HepG2 (cell line): ENCODE measurements around the gene CPPED1. TPM values are rescaled to one million over a fixed set of nuclear protein-coding genes. Genes with fewer than 3 reads are reported as not detected.

Experiments
- CBFB ChIP-seq: sonication (generic); formaldehyde crosslinking; IDR thresholded peaks from 2 replicates; pipeline ENCODE4 v1.4.0; 2020; ENCODE audit warnings: missing genetic modification reagents
- CENPT ChIP-seq: sonication (generic); formaldehyde crosslinking; IDR thresholded peaks from 2 replicates; pipeline ENCODE4 v1.8.0; 2022; ENCODE audit warnings: low read depth, mild to moderate bottlenecking, moderate library complexity, missing genetic modification reagents
- EP300 ChIP-seq, 3 experiments: sonication (generic) in 1 of 3; formaldehyde crosslinking in 1 of 3; IDR thresholded peaks; 2 replicates each; pipeline versions ENCODE4 v1.5.1 to v1.6.1; 2011 to 2020; ENCODE audit warnings: low read depth in 2 of 3, low read length in 2 of 3, borderline replicate concordance in 1 of 3, improper control_type of control experiment in 1 of 3, mild to moderate bottlenecking in 1 of 3, missing genetic modification reagents in 1 of 3, moderate library complexity in 1 of 3
- GABPB1 ChIP-seq: IDR thresholded peaks from 2 replicates; pipeline ENCODE4 v1.6.1; 2016; ENCODE audit warnings: mild to moderate bottlenecking, missing genetic modification reagents, moderate library complexity, missing compliant biosample characterization
- GATAD1 ChIP-seq: IDR thresholded peaks from 2 replicates; pipeline ENCODE4 v1.6.1; 2016; ENCODE audit warnings: missing genetic modification reagents, missing compliant biosample characterization
- HMG20B ChIP-seq: conservative IDR thresholded peaks from 2 replicates; pipeline ENCODE4 v1.6.1; 2016; ENCODE audit warnings: missing genetic modification reagents, missing compliant biosample characterization
- KMT2B ChIP-seq: IDR thresholded peaks from 2 replicates; pipeline ENCODE4 v1.6.1; 2016; ENCODE audit warnings: missing genetic modification reagents, missing compliant biosample characterization
- NFE2 ChIP-seq: sonication (generic); formaldehyde crosslinking; IDR thresholded peaks from 2 replicates; pipeline ENCODE4 v1.4.0; 2020; ENCODE audit warnings: missing genetic modification reagents
- NFYB ChIP-seq: sonication (generic); formaldehyde crosslinking; IDR thresholded peaks from 2 replicates; pipeline ENCODE4 v1.4.0; 2020; ENCODE audit warnings: missing genetic modification reagents
- NKX3-1 ChIP-seq: sonication (generic); formaldehyde crosslinking; IDR thresholded peaks from 2 replicates; pipeline ENCODE4 v1.5.0; 2020; ENCODE audit warnings: missing genetic modification reagents
- SATB2 ChIP-seq: sonication (generic); formaldehyde crosslinking; IDR thresholded peaks from 2 replicates; pipeline ENCODE4 v1.5.0; 2020; ENCODE audit warnings: missing genetic modification reagents
- ZMYM2 ChIP-seq: sonication (generic); formaldehyde crosslinking; IDR thresholded peaks from 2 replicates; pipeline ENCODE4 v1.8.0; 2022; ENCODE audit warnings: mild to moderate bottlenecking, missing genetic modification reagents
- ZNF235 ChIP-seq: sonication (generic); formaldehyde crosslinking; IDR thresholded peaks from 2 replicates; pipeline ENCODE4 v1.8.1; 2023; ENCODE audit warnings: mild to moderate bottlenecking, missing genetic modification reagents, borderline replicate concordance
- ZNF263 ChIP-seq: sonication (generic); formaldehyde crosslinking; IDR thresholded peaks from 2 replicates; pipeline ENCODE4 v1.4.0; 2020; ENCODE audit warnings: missing genetic modification reagents
- ZNF382 ChIP-seq: sonication (generic); formaldehyde crosslinking; IDR thresholded peaks from 2 replicates; pipeline ENCODE4 v1.5.0; 2020; ENCODE audit warnings: missing genetic modification reagents, mild to moderate bottlenecking, borderline replicate concordance
- ZNF577 ChIP-seq: sonication (generic); formaldehyde crosslinking; IDR thresholded peaks from 2 replicates; pipeline ENCODE4 v1.4.0; 2020; ENCODE audit warnings: mild to moderate bottlenecking, low read depth, missing genetic modification reagents, borderline replicate concordance
- ZNF792 ChIP-seq: IDR thresholded peaks from 2 replicates; pipeline ENCODE4 v1.6.1; 2016
- polyA plus RNA-seq, 8 experiments: library from polyadenylated mRNA; depleted of rRNA in 3 of 8; stranded (reverse) in 7 of 8; unstranded in 1 of 8; fragments of >200 nt; fragmentation: Illumina TruSeq in 4 of 8; extraction: Trizol in 4 of 8; gene quantifications; 2 replicates each; pipeline versions ENCODE4 v1.2.1 to v1.2.3, GENCODE V29; 2011 to 2016; ENCODE audit warnings: low read depth in 4 of 8, missing spikeins in 1 of 8, mixed read lengths in 1 of 8; ENCODE audit not compliant: insufficient read depth in 1 of 8
- total RNA-seq, 5 experiments: library from RNA; depleted of rRNA; stranded (reverse); fragments of >200 nt; fragmentation: Illumina TruSeq; extraction: Trizol; gene quantifications; 2 replicates each; pipeline ENCODE4 v1.2.3, GENCODE V29; 2016; ENCODE audit warnings: low read depth in 1 of 5
- TF ChIP-seq, protein P1 (sequence below): sonication (generic); formaldehyde crosslinking; IDR thresholded peaks from 2 replicates; pipeline ENCODE4 v1.4.0; 2020; ENCODE audit warnings: missing genetic modification reagents, mild to moderate bottlenecking, borderline replicate concordance
- TF ChIP-seq, protein P2 (sequence below): sonication (generic); formaldehyde crosslinking; IDR thresholded peaks from 2 replicates; pipeline ENCODE4 v1.5.1; 2020; ENCODE audit warnings: missing genetic modification reagents, mild to moderate bottlenecking, borderline replicate concordance
- TF ChIP-seq, protein P3 (sequence below): sonication (generic); IDR thresholded peaks from 2 replicates; pipeline ENCODE4 v1.6.1; 2016; ENCODE audit warnings: low read depth, borderline replicate concordance
- TF ChIP-seq, protein P4 (sequence below): sonication (generic); formaldehyde crosslinking; IDR thresholded peaks from 2 replicates; pipeline ENCODE4 v1.5.0; 2020; ENCODE audit warnings: mild to moderate bottlenecking, missing genetic modification reagents, borderline replicate concordance

The CPPED1 gene
- total and polyA plus RNA-seq, 2 of the 13 experiments (the other 11 are each of a cell fraction or from before 2014, with no cell fraction given): 66.6 to 71.3 TPM

DNA sequence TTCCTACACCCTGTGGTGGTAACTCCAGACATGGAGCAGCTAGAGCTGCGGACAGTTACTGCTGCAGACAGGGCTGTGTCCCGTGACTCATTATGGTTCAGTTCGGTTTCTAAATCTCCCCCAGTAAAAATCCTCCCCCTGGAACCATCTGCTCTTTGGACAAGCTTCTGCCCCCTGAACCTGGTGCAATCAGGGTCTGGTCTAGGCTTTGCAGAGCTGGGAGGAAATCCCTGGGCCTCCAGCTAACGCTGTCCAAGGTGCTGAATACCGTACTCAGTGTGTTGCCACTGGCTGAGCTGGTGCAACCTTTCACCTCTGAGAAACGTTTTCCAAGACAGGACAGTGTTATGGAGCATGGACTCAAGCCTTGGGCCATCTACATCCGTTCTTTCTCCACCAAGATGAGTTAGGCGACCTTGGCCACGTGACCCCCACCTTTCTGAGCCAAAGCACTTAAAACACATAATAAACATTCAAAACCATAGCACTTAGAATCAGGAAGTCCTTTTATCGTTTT is 142.0 kb downstream of the CPPED1 start (continued):
- TF ChIP-seq, protein P1, sequence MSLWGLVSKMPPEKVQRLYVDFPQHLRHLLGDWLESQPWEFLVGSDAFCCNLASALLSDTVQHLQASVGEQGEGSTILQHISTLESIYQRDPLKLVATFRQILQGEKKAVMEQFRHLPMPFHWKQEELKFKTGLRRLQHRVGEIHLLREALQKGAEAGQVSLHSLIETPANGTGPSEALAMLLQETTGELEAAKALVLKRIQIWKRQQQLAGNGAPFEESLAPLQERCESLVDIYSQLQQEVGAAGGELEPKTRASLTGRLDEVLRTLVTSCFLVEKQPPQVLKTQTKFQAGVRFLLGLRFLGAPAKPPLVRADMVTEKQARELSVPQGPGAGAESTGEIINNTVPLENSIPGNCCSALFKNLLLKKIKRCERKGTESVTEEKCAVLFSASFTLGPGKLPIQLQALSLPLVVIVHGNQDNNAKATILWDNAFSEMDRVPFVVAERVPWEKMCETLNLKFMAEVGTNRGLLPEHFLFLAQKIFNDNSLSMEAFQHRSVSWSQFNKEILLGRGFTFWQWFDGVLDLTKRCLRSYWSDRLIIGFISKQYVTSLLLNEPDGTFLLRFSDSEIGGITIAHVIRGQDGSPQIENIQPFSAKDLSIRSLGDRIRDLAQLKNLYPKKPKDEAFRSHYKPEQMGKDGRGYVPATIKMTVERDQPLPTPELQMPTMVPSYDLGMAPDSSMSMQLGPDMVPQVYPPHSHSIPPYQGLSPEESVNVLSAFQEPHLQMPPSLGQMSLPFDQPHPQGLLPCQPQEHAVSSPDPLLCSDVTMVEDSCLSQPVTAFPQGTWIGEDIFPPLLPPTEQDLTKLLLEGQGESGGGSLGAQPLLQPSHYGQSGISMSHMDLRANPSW (CRISPR knock-in tag): no peak
- TF ChIP-seq ZMYM2 (CRISPR knock-in tag) (no peak), CENPT (CRISPR knock-in tag) (no peak), NFYB (CRISPR knock-in tag) (peak; percentile 42; the same call in 1 of the 2 replicates), GABPB1 (CRISPR knock-in tag) (peak; percentile 44; the same call in 1 of the 2 replicates), ZNF235 (CRISPR knock-in tag) (peak; percentile 75; the same call in 1 of the 2 replicates), CBFB (no peak), KMT2B (CRISPR knock-in tag) (peak; percentile 83), ZNF382 (CRISPR knock-in tag) (no peak), NKX3-1 (CRISPR knock-in tag) (peak; percentile 94; the same call in 1 of the 2 replicates), ZNF792 (peak; percentile 94), NFE2 (CRISPR knock-in tag) (no peak), ZNF577 (CRISPR knock-in tag) (no peak), ZNF263 (CRISPR knock-in tag) (peak; percentile 78), SATB2 (CRISPR knock-in tag) (peak; percentile 95; the same call in 1 of the 2 replicates), EP300 (IDR thresholded peaks at IDR 0.05; ENCODE audit: low read depth in 2 of 2, low read length in 2 of 2) (no peak), EP300 (CRISPR knock-in tag; IDR thresholded peaks at IDR 0.05; ENCODE audit: borderline replicate concordance) (no peak), GATAD1 (CRISPR knock-in tag) (peak; percentile 76), HMG20B (CRISPR knock-in tag) (0 out of 2 replicates have a peak, but pooled peaks have one; percentile 74)
- TF ChIP-seq, protein P2, sequence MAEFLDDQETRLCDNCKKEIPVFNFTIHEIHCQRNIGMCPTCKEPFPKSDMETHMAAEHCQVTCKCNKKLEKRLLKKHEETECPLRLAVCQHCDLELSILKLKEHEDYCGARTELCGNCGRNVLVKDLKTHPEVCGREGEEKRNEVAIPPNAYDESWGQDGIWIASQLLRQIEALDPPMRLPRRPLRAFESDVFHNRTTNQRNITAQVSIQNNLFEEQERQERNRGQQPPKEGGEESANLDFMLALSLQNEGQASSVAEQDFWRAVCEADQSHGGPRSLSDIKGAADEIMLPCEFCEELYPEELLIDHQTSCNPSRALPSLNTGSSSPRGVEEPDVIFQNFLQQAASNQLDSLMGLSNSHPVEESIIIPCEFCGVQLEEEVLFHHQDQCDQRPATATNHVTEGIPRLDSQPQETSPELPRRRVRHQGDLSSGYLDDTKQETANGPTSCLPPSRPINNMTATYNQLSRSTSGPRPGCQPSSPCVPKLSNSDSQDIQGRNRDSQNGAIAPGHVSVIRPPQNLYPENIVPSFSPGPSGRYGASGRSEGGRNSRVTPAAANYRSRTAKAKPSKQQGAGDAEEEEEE: 0 out of 2 replicates have a peak, but pooled peaks have one; percentile 74
- TF ChIP-seq, protein P3, sequence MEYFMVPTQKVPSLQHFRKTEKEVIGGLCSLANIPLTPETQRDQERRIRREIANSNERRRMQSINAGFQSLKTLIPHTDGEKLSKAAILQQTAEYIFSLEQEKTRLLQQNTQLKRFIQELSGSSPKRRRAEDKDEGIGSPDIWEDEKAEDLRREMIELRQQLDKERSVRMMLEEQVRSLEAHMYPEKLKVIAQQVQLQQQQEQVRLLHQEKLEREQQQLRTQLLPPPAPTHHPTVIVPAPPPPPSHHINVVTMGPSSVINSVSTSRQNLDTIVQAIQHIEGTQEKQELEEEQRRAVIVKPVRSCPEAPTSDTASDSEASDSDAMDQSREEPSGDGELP: no peak
- TF ChIP-seq, protein P4, sequence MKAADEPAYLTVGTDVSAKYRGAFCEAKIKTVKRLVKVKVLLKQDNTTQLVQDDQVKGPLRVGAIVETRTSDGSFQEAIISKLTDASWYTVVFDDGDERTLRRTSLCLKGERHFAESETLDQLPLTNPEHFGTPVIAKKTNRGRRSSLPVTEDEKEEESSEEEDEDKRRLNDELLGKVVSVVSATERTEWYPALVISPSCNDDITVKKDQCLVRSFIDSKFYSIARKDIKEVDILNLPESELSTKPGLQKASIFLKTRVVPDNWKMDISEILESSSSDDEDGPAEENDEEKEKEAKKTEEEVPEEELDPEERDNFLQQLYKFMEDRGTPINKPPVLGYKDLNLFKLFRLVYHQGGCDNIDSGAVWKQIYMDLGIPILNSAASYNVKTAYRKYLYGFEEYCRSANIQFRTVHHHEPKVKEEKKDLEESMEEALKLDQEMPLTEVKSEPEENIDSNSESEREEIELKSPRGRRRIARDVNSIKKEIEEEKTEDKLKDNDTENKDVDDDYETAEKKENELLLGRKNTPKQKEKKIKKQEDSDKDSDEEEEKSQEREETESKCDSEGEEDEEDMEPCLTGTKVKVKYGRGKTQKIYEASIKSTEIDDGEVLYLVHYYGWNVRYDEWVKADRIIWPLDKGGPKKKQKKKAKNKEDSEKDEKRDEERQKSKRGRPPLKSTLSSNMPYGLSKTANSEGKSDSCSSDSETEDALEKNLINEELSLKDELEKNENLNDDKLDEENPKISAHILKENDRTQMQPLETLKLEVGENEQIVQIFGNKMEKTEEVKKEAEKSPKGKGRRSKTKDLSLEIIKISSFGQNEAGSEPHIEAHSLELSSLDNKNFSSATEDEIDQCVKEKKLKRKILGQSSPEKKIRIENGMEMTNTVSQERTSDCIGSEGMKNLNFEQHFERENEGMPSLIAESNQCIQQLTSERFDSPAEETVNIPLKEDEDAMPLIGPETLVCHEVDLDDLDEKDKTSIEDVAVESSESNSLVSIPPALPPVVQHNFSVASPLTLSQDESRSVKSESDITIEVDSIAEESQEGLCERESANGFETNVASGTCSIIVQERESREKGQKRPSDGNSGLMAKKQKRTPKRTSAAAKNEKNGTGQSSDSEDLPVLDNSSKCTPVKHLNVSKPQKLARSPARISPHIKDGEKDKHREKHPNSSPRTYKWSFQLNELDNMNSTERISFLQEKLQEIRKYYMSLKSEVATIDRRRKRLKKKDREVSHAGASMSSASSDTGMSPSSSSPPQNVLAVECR (CRISPR knock-in tag): peak; percentile 72; the same call in 1 of the 2 replicates
